ENCODE results near the gene CACNA1I.

CACNA1I gene

DNA sequence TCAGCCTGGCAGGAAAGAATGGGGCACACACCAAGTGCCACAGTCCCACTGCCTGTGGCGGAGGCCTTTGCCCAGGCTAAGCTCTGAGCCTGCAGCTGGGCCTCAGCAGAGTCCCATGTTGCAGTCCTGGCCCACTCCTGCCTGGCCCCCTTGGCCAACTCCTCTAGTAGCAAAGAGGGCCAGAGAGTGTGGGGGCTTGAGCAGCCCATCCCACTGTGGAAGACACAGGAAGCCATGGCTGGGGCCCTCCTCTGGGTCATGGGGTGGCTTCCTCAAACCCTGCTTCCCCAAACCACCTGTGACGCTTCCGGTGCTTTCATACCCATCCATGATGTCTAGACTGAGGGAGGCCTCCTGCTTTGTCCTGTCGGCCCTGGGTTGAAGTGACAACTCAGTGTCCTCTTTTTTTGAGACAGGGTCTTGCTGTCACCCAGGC lies 43.8 kb upstream of the CACNA1I start:
- H3K4me3 ChIP-seq (ENCODE audit: low read depth, low read length) = no peak overlapping the region
- TF ChIP-seq, protein P1, sequence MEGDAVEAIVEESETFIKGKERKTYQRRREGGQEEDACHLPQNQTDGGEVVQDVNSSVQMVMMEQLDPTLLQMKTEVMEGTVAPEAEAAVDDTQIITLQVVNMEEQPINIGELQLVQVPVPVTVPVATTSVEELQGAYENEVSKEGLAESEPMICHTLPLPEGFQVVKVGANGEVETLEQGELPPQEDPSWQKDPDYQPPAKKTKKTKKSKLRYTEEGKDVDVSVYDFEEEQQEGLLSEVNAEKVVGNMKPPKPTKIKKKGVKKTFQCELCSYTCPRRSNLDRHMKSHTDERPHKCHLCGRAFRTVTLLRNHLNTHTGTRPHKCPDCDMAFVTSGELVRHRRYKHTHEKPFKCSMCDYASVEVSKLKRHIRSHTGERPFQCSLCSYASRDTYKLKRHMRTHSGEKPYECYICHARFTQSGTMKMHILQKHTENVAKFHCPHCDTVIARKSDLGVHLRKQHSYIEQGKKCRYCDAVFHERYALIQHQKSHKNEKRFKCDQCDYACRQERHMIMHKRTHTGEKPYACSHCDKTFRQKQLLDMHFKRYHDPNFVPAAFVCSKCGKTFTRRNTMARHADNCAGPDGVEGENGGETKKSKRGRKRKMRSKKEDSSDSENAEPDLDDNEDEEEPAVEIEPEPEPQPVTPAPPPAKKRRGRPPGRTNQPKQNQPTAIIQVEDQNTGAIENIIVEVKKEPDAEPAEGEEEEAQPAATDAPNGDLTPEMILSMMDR (IDR thresholded peaks at IDR 0.05; ENCODE audit: low read depth, low read length, missing control alignments) = no peak
- in situ Hi-C loops (cut with HindIII; ENCODE audit: low sequenced_read_pairs) = no loop called here
- DNase-seq (ENCODE audit: low read depth) = no peak

DNA sequence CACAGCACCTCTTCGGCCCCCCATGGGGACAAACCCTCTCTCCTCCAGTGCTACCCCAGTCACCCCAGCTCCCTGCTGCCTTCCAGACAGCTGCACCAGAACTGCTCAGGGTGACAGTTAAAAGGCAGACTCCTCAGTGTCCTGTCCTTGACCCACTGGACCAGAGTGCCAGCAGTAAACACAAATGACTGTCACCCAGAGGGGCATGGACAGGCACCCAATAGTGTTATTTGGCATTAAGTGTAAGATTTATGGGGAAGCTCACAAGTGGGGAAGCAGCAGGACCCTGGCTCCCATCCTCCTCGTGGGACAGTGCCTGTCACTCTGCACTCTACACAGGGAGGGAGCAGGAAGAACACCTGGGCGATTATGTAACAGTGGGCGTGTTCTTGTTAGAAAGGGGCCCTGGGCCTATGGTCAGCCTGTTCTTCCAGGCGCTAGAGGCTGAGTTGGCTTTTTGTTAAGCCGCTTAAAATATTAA lies 43.0 kb upstream of the CACNA1I start:
- in situ Hi-C loops (cut with HindIII; ENCODE audit: low sequenced_read_pairs) = no loop called here
- TF ChIP-seq, protein P1 (IDR thresholded peaks at IDR 0.05; ENCODE audit: low read depth, low read length, missing control alignments) = no peak
- H3K4me3 ChIP-seq (ENCODE audit: low read depth, low read length) = no peak overlapping the region
- no peak for DNase-seq (ENCODE audit: low read depth)

GRCh38 chr22:39528080-39528661 lies 42.4 kb upstream of the CACNA1I start:
- no peak overlapping the region for H3K4me3 ChIP-seq (ENCODE audit: low read depth, low read length)
- TF ChIP-seq, protein P1 (IDR thresholded peaks at IDR 0.05; ENCODE audit: low read depth, low read length, missing control alignments) = no peak
- in situ Hi-C loops (cut with HindIII; ENCODE audit: low sequenced_read_pairs) = no loop called here
- no peak for DNase-seq (ENCODE audit: low read depth)

DNA sequence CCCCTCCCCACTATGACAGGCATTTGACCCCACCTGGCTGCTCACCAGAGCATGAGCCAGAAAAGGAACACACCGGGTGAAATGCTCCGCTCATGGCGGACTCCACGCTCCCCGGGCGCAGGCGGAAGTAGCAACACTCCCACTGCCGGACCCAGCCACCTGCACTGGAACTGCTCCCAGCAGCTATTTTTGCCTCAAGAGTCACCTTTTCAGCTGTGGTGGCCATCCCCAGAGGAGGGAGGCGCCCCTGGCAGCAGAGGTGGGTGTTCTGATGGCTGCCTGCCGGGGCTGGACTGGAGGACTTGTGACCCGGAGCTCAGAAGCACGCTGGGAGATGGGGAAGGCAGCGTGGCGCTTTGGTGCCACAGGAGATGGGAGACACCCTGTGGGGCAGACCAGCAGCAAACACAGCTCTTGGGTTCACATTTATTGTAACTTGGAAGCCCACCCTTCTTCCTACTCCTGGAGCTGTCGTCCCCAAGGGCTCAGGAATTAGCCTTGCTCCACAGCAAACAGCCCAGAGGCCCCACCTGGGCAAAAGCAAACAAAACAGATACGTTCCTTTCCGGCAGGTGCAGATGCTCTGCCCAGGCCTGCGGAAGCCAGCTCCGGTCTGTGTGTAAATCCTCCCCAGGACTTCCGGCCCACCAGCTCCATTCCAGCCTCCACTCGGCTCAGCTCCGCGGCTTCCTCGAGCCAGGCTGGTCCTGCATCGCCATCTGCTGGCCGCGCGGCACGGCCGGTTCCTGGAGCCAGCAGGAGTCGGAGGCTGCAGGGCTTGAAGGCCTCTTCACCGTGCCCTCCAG lies 41.7 kb upstream of the CACNA1I start:
- TF ChIP-seq, protein P1 (IDR thresholded peaks at IDR 0.05; ENCODE audit: low read depth, low read length, missing control alignments) = peak; percentile 99
- in situ Hi-C loops (cut with HindIII; ENCODE audit: low sequenced_read_pairs) = no loop called here
- no peak overlapping the region for H3K4me3 ChIP-seq (ENCODE audit: low read depth, low read length)

DNA sequence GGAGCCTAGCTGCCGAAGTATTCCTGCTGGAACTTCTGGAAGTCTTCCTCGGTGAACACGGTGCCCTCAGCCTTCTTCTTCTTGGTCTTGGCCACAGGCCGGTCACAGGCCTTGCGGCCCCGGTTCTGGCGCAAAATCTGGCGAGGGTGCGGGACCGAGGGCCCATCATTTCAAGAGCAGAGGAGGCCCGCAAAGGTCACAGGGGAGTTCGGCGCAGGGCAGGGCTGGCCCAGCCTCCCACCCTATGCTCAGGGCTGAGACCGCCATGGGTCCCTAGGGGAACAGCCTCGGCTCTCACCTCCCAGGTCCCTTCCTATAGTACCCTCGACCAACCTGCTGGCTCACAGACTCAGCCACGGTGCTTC lies 41.1 kb upstream of the CACNA1I start:
- TF ChIP-seq, protein P1 (IDR thresholded peaks at IDR 0.05; ENCODE audit: low read depth, low read length, missing control alignments) = no peak
- no peak overlapping the region for H3K4me3 ChIP-seq (ENCODE audit: low read depth, low read length)
- DNase-seq (ENCODE audit: low read depth) = no peak
- in situ Hi-C loops (cut with HindIII; ENCODE audit: low sequenced_read_pairs) = no loop called here

More for the DNA sequence above, 41.7 kb upstream of the CACNA1I start:
- peak; percentile 85 for DNase-seq (ENCODE audit: low read depth)

GRCh38 chr22:39530116-39530515 lies 40.4 kb upstream of the CACNA1I start:
- in situ Hi-C loops (cut with HindIII; ENCODE audit: low sequenced_read_pairs) = no loop called here
- TF ChIP-seq, protein P1 (IDR thresholded peaks at IDR 0.05; ENCODE audit: low read depth, low read length, missing control alignments) = no peak
- no peak for DNase-seq (ENCODE audit: low read depth)
- no peak overlapping the region for H3K4me3 ChIP-seq (ENCODE audit: low read depth, low read length)

All from astrocyte of the cerebellum (primary cell).